NB4 (cell line): ENCODE data around the gene GCK.
A peak's percentile ranks its signal among the peaks of the same experiment; 100 is the strongest.

Source experiments
- CTCF ChIP-seq: IDR thresholded peaks from one replicate; pipeline ENCODE4 v1.5.1; 2012; ENCODE audit warnings: low read depth, low read length
- MYC ChIP-seq: IDR thresholded peaks from 2 replicates; pipeline ENCODE4 v1.6.1; 2011; ENCODE audit warnings: low read depth, low read length
- POLR2A ChIP-seq: IDR thresholded peaks from 2 replicates; pipeline ENCODE4 v1.6.1; 2011; ENCODE audit warnings: mild to moderate bottlenecking; ENCODE audit not compliant: insufficient read length; ENCODE audit errors: extremely low read depth

- TF ChIP-seq CTCF (no peak), POLR2A (peak; percentile 22), MYC (no peak)
These were observed 76.8 kb downstream of the GCK start for GRCh38 chr7:44112231-44112996.
